ENCODE data around the gene SPDYE3. TPM values are rescaled to one million over a fixed set of nuclear protein-coding genes. Genes with fewer than 3 reads are reported as not detected.
"Not testable (repeated sequence)": the region's sequence is repeated elsewhere in the genome, so short reads cannot be mapped to it uniquely, and the experiment has no call there.

The SPDYE3 gene
- not detected in 2 replicates for total RNA-seq
- long read RNA-seq: 0 reads

GRCh38 chr7:100307402-100307801 lies at the start of gene SPDYE3:
Gene SPDYE3 (plus strand): TSS chr7:100307702. CDS start chr7:100307886, 184 bp downstream.
- DNase-seq (ENCODE audit: low spot score, unreplicated experiment); H3K9me3 Mint-ChIP-seq (ENCODE audit: low read depth); H3K27ac Mint-ChIP-seq; H3K36me3 Mint-ChIP-seq (ENCODE audit: insufficient read depth); H3K27me3 Mint-ChIP-seq; H3K4me3 Mint-ChIP-seq (ENCODE audit: low read depth); H3K4me1 Mint-ChIP-seq (ENCODE audit: low read depth): not testable (repeated sequence)

GRCh38 chr7:100259984-100260383 lies 47.5 kb upstream of the SPDYE3 start:
- H3K27ac Mint-ChIP-seq: not testable (repeated sequence)
- peaks cover 12% of the 10 kb centered on the region for H3K36me3 Mint-ChIP-seq (ENCODE audit: insufficient read depth)

GRCh38 chr7:100262896-100263295 lies 44.6 kb upstream of the SPDYE3 start:
- peaks cover 21% of the 10 kb centered on the region for H3K4me1 Mint-ChIP-seq (ENCODE audit: low read depth)
- H3K36me3 Mint-ChIP-seq (ENCODE audit: insufficient read depth): peaks cover 15% of the 10 kb centered on the region
- not testable (repeated sequence) for H3K9me3 Mint-ChIP-seq (ENCODE audit: low read depth); H3K27me3 Mint-ChIP-seq; H3K27ac Mint-ChIP-seq; H3K4me3 Mint-ChIP-seq (ENCODE audit: low read depth); DNase-seq (ENCODE audit: low spot score, unreplicated experiment)

More at GRCh38 chr7:100259984-100260383, 47.5 kb upstream of the SPDYE3 start:
- H3K9me3 Mint-ChIP-seq (ENCODE audit: low read depth); DNase-seq (ENCODE audit: low spot score, unreplicated experiment); H3K4me1 Mint-ChIP-seq (ENCODE audit: low read depth); H3K4me3 Mint-ChIP-seq (ENCODE audit: low read depth); H3K27me3 Mint-ChIP-seq: not testable (repeated sequence)

GRCh38 chr7:100264223-100264622 lies 43.3 kb upstream of the SPDYE3 start:
- H3K4me3 Mint-ChIP-seq (ENCODE audit: low read depth); H3K27ac Mint-ChIP-seq; DNase-seq (ENCODE audit: low spot score, unreplicated experiment); H3K9me3 Mint-ChIP-seq (ENCODE audit: low read depth); H3K27me3 Mint-ChIP-seq: not testable (repeated sequence)
- Mint-ChIP-seq H3K4me1 (ENCODE audit: low read depth) (peaks cover 32% of the 10 kb centered on the region), H3K36me3 (ENCODE audit: insufficient read depth) (peaks cover 15% of the 10 kb centered on the region)

- not testable (repeated sequence) for H3K9me3 Mint-ChIP-seq (ENCODE audit: low read depth); H3K27me3 Mint-ChIP-seq; DNase-seq (ENCODE audit: low spot score, unreplicated experiment); H3K4me3 Mint-ChIP-seq (ENCODE audit: low read depth)
- Mint-ChIP-seq H3K27ac (peak overlapping the region; percentile 95), H3K4me1 (ENCODE audit: low read depth) (peaks cover 36% of the 10 kb centered on the region), H3K36me3 (ENCODE audit: insufficient read depth) (peaks cover 15% of the 10 kb centered on the region)
Measured at GRCh38 chr7:100264669-100265165, 42.8 kb upstream of the SPDYE3 start.

- Mint-ChIP-seq H3K4me1 (ENCODE audit: low read depth) (peaks cover 41% of the 10 kb centered on the region), H3K36me3 (ENCODE audit: insufficient read depth) (peaks cover 15% of the 10 kb centered on the region), H3K27ac (peak overlapping the region; percentile 88)
- not testable (repeated sequence) for H3K27me3 Mint-ChIP-seq; DNase-seq (ENCODE audit: low spot score, unreplicated experiment); H3K9me3 Mint-ChIP-seq (ENCODE audit: low read depth); H3K4me3 Mint-ChIP-seq (ENCODE audit: low read depth)
Measured at GRCh38 chr7:100265851-100266250, 41.7 kb upstream of the SPDYE3 start.

- Mint-ChIP-seq H3K4me3 (ENCODE audit: low read depth) (peak overlapping the region; percentile 37), H3K27me3 (no peaks in the 10 kb centered on the region)
Measured at GRCh38 chr7:100266576-100267354, 40.7 kb upstream of the SPDYE3 start.

GRCh38 chr7:100267648-100268047 lies 39.9 kb upstream of the SPDYE3 start:
- no peak for TF ChIP-seq CTCF (IDR thresholded peaks at IDR 0.05; ENCODE audit: unreplicated experiment)
- no peaks in the 10 kb centered on the region for H3K9me3 Mint-ChIP-seq (ENCODE audit: low read depth)
- H3K36me3 Mint-ChIP-seq (ENCODE audit: insufficient read depth): peaks cover 11% of the 10 kb centered on the region
- no peak overlapping the region for H3K4me3 Mint-ChIP-seq (ENCODE audit: low read depth)
- H3K4me1 Mint-ChIP-seq (ENCODE audit: low read depth): peaks cover 44% of the 10 kb centered on the region
- no peak for DNase-seq (ENCODE audit: low spot score, unreplicated experiment)
- peak overlapping the region; percentile 89 for H3K27ac Mint-ChIP-seq
- no peaks in the 10 kb centered on the region for H3K27me3 Mint-ChIP-seq

More at GRCh38 chr7:100266576-100267354, 40.7 kb upstream of the SPDYE3 start:
- peak overlapping the region; percentile 89 for H3K27ac Mint-ChIP-seq
- H3K9me3 Mint-ChIP-seq (ENCODE audit: low read depth): no peaks in the 10 kb centered on the region
- DNase-seq (ENCODE audit: low spot score, unreplicated experiment): no peak
- no peak for TF ChIP-seq CTCF (IDR thresholded peaks at IDR 0.05; ENCODE audit: unreplicated experiment)
- H3K4me1 Mint-ChIP-seq (ENCODE audit: low read depth): peaks cover 42% of the 10 kb centered on the region
- H3K36me3 Mint-ChIP-seq (ENCODE audit: insufficient read depth): peaks cover 15% of the 10 kb centered on the region

- H3K27ac Mint-ChIP-seq: peak overlapping the region; percentile 99
- peaks cover 44% of the 10 kb centered on the region for H3K4me1 Mint-ChIP-seq (ENCODE audit: low read depth)
- H3K36me3 Mint-ChIP-seq (ENCODE audit: insufficient read depth); H3K9me3 Mint-ChIP-seq (ENCODE audit: low read depth); H3K27me3 Mint-ChIP-seq; DNase-seq (ENCODE audit: low spot score, unreplicated experiment): not testable (repeated sequence)
- peak overlapping the region; percentile 86 for H3K4me3 Mint-ChIP-seq (ENCODE audit: low read depth)
Measured at GRCh38 chr7:100268882-100269281, 38.6 kb upstream of the SPDYE3 start.
